GM11168 (cell line): Measurements from ENCODE around the gene EYA4.

Experiments used
- in situ Hi-C: fragments of 300-500 bp; cut with MboI; formaldehyde crosslinking; loops from one replicate; pipeline ENCODE4 v1.12.0; 2022; ENCODE audit warnings: low sequenced_read_pairs; ENCODE audit not compliant: unreplicated experiment

EYA4 gene

DNA sequence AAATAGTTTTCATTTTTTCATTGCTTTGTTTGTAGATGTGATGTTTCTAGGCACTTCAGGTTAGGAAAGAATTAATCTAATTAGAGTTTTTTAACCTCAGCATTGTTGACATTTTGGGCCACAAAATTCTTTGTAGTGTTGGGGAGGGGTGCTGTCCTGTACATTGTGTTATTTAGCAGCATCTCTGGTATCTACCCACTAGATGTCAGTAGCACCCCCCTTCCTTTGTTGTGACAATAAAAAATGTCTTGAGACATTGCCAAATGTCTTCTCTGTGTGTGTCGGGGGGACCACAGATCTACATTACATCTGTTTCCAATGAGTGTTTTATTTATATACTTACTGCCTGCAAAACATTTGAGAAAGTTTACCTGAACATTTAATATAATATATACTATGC, 45.6 kb downstream of the EYA4 start:
- in situ Hi-C loops: no loop called here

DNA sequence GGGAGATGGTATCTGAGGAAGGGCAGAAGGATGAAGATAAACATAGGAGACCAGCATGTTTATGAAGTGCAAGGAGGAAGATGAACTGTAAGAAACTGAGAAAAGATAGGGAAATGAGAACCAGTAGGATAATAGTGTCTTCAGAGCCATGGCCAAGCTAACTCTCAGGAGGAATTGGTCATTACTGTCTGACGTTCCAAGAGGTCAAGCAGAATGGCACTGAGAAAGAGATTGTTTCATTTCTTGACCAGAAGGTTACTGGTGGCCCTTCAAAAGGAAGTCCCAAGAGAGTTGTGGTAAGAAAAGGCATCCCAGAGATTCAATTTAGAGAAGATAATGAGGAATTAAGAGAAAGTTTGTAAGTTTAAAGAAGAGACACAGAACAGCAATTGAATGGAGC, 47.5 kb downstream of the EYA4 start:
- in situ Hi-C loops: no loop called here

DNA sequence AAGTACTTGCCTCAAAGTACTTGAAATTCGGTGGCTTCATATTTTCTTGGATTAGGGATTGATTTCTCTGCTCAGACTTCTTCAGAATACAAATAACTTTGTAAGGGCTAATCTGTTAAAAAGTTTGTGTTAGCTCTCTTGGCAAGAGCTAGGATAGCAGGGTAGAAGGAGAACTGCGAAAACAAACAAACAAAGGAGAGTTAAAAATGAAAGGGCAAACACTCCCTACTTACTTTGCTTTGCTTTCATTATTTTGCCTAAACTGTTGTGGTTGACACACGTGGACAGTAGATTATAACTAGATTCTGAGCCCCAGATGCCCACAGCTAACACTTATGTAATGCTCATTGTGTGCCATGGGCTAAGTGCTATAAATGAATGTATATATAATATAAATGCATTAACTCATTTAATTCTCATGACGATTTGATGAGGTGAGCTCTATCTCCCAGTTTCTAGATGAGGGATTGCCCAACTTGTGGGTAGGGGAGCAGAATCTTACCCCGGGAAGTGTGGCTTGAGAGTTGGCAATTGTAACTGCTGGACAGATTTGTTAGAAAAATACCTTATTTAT, 48.7 kb downstream of the EYA4 start:
- in situ Hi-C loops: no loop called here

DNA sequence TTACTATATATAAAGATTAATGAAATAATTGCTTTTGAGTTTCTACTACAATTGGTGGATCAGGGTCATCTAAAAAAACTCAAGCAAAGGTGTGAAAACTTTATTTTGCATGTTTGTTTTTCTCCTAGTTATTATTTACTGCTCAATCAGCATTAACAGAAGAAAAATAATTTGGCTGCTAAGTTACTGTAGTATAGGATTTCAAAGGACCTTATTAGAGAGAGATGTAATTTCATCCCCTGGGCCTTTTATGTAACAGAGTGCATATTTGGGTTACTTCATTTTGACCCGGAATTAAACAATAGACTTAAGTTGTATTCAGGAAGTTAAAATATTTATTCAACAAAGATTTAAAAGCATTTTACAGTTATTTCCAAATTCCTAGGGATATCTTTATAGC, 49.8 kb downstream of the EYA4 start:
- in situ Hi-C loops: no loop called here

DNA sequence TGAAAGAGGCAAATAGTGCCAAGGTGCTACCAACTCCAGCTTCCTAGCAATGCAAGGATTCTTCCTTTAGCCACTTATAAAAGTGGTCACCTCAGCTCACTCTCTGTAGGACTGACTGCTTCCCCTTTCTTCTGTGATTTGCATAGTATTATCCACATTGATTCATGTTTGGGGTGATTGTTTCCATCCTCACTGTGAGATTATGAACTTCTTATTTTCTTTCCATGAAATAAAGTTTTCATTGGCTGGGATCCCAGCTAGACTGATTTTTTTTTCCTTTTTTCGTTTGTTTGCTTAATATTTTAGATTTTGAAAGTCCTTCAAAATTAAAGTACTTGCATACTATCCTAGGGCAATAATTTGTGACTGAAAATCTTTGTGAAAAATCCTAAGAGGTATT, 50.5 kb downstream of the EYA4 start:
- in situ Hi-C loops: no loop called here

DNA sequence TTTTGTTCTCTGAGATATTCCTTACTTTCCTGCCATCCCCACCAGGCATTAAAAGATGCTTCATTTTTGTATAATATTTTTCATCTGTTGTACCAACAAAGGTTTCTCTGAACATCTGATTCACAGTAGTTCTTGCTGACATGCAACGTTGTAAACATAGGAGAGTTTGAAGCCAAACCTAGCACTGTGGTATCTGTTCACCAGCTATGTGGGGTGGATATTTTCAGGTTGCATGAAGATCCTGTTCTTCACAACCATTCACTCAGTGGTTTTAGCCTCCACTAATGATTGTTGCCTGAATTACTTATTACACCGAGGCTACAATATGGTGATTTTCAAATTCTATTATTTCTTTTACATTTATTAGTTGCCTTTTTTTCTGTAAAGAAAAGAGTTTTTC, 56.5 kb downstream of the EYA4 start:
- in situ Hi-C loops: no loop called here

DNA sequence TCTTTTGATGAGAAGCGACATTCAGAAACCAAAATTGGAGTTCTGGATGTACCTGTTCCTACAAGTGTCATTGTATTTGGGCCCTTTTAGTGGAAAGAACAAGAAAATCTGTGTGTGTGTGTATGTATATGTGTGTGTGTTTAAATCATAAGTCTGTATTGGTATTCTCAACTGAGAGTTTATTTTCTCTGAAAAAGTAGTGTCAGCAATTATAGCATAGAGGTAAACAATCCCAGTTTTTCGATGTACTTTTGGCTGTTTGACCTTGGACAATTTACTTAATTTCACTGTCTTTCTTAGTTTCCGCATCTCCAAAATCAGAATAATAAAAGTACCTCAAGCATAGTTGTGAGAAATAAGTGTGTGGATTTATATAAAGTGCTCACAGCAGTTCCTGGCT, 57.2 kb downstream of the EYA4 start:
- in situ Hi-C loops: no loop called here

DNA sequence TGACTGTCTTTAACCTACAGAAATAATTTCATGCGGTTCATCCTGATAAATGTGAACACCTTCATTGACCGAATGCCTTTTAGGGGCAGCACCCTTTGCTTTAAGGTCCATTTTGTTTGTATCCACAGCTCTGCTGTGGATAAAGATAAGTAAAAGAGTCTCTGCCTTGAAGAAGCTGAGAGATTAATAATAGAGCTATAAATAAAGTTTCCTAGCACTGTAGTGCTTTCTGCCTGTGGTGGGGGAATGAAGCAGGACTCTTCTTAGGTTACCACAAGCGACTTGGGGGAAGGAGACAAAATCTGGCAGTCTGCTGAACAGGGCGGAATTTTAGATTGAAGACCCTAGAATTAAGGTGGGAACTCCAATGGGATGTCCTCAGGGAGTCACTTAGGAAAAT, 57.6 kb downstream of the EYA4 start:
- in situ Hi-C loops: no loop called here

DNA sequence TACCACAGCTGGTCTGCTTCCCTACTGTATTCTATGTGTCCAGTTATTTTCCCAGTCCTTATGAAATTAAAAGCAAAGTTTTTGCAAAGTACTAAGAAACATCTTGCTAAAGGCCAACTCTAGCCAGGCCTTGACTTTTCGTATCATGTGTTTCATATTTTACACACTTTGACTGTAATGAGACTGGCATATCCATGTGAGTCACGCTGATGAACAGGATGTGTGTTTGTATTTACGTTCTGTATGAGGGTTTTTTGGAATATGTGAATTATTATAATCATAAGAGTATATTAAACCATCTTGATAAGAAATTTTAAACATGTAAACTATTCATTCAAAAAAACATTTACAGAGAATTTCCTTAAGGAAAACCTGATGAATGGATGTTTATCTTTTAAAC, 59.7 kb downstream of the EYA4 start:
- in situ Hi-C loops: no loop called here

DNA sequence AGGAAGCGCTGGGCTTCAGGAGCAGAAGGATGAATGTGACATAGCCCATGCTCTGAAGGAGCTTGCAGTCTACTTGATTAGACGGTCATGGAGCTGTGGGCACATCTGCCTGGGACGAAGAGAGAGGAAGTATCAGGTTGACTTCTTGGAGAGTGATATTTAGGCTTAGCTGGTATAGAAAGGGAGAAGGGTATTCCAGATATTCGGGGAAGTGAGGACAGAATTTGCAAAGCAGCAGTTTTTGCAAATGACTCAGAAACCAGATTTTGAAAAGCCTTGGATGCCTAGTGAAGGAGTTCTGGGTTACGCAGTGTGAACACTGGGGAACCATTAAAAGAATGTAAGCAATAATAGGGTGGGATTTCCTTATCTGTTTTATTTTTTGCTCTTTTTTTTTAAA, 60.7 kb downstream of the EYA4 start:
- in situ Hi-C loops: no loop called here

DNA sequence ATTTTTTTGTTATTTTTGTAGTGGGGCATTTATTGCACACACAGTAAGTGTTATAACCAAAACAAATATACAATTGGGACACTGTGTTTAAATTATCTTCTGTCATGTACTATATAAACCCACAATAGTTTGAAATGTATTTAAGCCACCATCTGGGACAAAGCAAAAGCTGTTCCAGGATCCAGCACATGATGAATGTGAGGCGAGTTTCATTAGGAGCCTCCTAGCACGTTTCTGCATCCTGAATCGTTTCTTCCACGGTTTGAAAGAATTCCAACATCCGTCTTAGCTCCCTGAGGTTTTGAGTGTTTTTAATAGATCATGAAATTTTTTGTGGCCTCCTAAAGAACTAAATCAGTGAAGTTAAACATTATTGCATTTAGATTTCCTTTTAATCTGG, 65.8 kb downstream of the EYA4 start:
- in situ Hi-C loops: no loop called here

DNA sequence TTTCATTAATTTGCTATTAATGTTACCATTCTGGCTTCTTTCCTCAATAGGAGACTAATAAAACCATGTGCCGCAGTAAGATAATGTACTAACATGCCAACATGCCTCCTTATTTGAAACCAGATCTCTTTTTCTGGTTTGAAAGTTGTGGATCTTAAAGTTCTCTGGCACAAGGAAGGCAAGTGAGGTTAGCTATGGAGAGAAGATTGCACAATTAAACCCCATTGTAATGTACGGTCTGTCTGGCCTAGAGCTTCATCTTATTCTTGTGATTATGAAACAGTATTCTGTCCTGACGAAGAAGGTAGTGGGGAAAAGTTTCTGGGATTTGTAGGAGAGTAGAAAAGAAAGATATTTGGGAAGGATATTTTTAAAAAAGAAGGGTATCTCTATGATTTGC, 68.4 kb downstream of the EYA4 start:
- in situ Hi-C loops: no loop called here

DNA sequence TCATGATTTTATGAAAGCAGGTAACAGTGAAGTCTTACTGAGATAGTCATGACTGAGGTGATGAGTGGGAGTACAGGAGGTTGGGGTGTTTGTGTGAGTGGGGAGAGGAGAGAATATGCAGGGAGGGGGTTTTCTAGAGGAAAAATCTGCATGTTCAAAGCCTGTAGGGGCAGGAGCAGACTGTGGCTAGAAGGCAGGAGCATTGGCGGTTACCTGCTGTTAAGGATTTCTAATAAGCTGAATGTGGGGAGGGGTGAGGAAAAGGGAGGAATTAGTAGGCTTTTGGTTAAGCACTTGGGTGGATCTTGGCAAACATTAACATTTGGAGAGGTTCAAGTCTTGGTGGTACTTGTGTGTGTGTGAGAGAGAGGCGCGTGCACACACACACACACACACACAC, 70.8 kb downstream of the EYA4 start:
- in situ Hi-C loops: no loop called here

DNA sequence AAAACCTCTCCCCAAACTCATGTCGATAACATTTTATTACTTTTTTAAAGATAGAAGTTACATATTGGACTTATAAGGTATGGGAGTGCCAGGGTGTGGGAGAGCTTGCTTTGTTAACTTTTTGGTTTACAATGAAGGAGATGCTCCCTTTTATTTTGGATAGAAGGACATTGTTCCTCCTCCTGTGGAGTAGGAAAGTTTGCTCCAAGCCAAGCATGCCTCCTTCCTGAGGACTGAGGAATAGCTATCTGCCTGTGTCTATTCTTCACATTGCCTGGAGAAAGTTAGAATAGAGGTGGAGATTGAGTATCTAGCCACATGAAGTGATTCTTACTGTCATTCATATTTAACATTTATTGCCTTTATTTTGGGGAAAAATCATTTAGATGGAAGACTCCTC, 71.9 kb downstream of the EYA4 start:
- in situ Hi-C loops: no loop called here

DNA sequence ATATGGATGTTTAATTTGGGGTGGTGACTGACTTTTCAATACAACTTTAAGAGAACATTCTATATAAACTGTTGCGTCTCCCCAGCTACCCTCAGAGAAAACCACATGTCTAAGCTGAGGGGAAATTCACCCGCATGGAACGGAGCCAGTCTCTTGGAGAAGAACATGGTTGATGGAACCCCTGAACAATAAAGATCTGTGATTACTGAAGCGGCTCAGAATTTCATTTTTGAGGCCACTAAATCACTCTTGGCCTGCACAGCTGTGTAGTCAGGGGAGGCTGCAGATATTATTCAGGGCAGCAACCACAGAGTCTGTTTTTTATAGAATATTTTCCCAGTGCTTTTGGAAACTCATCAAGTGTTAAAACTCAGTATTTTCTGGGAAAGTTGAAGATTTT, 73.8 kb downstream of the EYA4 start:
- in situ Hi-C loops: no loop called here

DNA sequence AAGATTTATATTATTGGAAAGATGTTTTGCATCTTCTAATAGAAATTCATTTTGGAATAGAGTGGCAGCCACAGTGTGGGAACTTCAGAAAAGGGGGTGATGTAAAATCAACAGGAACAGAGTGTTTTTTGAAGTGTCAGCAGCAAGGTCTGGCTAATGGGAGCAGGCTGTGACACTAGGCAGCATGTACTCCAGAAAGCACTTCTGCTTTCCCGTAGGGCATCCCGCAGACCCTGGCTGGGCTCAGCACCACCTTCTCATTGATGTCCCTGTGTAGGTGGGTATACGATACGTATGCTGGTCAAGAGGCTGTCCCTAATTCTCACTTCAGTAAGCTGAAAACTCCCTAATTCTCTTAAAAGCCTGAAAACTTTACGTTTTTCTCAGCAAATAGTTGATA, 74.7 kb downstream of the EYA4 start:
- in situ Hi-C loops: no loop called here

DNA sequence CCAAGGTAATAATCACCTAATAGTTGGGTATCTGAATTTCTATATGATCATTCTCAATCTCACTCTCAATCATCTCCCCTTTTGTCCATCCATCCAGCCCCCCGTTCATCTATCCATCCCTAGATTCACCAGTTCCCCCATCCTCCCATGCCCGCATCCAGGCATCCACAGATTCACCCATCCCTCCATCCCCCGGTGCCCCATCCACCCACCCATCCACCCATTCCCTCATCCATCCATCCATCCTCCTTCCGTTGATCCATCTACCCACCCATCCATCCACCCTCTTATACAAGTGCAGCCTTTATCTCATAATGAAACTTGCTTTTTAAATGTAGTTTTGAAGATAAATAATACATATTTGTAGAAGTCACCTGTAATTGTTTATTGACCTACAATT, 76.5 kb downstream of the EYA4 start:
- in situ Hi-C loops: no loop called here

DNA sequence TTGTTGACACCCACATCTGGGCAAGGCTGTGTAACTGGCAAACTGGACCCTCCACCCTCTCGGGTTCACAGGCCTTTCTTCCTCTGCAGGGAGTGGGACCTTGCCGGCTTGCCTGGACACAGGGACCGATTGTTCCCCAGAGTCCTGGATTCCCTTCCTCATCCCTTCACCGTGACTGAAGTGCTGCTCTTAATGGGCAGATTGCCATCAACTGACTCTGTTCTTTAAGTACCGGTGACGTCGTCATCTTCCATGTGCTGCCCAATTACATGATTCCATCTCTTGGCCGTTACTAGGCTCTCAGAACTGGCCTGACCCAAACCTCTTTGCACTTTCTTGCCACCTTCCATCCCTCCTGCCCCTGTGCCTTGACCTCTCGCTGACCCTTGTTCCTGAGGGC, 85.4 kb downstream of the EYA4 start:
- in situ Hi-C loops: no loop called here

DNA sequence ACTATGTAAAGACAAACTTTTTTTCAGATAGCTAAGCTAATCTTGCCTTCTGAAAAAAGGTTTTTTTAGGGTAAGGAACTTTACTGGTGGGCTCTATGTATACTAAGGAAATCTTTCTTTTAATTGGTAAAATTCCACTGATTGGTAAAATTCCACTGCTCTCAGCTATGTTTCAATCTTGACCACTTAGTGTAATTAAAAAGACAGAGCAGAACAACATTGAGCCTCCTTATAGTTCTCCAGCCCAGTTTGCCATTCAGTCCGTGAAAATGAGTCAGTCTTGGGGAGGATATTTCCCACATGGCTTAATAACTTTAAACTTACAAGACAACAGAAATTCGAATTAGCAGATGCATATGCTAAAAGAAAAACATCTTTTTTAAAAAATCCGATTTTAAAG, 92.7 kb downstream of the EYA4 start:
- in situ Hi-C loops: no loop called here

DNA sequence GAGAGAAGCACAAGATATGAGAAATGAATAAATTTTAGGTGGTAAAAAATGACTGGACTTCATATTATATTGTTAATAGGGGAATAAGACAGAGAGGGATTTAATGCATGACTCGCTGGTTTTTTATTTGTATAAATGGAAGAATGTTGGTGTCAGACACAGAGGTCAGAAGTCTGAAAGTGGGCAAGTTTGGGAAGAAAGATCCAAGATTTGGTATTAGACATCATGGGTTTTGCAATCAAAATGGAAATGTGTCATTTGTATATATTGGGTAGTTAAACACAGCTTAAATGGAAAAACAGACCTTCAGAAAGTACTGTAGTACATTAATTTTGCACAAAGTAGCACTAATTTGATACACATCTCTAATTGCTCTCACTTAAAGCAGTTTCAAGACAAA, 96.2 kb downstream of the EYA4 start:
- in situ Hi-C loops: no loop called here

DNA sequence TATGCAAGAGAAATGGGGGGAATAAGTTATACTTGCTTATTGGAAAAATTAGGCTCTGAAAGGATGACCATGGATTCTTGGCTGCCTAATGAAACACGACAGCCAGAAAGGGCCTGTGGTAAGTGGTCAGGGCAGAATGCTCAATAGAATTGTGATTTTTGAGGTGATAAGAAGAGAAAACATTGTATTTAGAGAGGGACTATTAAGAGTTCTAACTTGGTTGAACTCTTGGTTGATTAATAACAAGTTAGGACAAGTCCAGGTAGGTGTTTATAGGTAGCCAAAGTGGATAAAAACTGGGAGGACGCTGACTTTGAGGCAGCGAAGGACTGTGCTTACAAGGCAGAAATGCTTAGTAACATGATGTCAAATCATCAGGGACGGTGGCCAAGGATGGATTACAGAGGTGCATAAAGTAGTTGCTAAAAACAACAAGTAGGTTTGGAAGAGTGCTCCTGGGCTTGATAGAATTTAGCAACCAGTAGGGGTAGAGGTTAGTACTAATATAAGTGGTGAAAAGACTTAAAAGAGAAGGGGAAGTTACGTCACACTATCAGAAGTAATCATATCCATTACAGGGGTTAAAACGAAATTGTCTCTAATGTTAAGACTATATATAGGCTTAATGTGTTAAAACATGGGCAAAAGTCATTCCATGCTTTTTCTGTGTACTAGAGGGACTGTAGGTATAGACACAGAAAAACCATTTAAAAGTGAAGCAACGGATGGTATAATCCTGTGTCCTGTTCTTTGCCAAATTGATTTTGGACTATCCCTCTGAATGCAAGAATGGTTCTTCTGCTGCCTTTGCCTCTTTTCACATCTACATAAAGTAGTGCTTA, 98.6 kb downstream of the EYA4 start:
- in situ Hi-C loops: no loop called here

DNA sequence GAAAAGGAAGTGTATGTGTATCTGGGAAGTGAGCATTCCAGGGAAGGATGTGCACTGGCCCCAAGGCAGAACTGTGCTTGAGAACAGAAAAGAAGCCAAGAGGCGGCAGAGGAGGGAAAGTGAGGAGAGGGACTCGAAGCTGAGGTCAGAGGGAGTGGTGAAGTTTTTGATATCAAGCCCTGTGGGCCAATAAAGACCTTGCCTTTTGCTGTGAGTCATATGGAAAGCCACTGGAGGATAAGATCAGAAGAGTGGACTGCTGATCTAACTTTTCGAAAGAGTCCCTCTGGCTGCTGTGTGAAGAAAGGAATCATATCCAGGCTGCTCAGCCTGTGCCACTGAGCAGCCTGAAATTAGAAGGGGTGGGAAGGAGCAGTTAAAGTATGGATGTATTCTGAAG, 99.4 kb downstream of the EYA4 start:
- in situ Hi-C loops: no loop called here
